GM12878 (cell line): Measurements from ENCODE around the gene GNB3. TPM values are rescaled to one million over a fixed set of nuclear protein-coding genes. Genes with fewer than 3 reads are reported as not detected.

Experiments
- ATAC-seq: fragments of 200-7000 bp; cut with Tn5 transposase; 3 replicates; pipeline ENCODE4 v1.9.1; 2020; ENCODE audit warnings: mild to moderate bottlenecking, moderate library complexity
- BruUV-seq: library from RNA; stranded (reverse); fragments of 400-500 nt; replicated peaks from 2 replicates; lab custom pipeline; 2021; lab: Mats Ljungman, UMichigan
- CTCF ChIA-PET: fragments of 300-600 bp; sonication (Branson Sonifier 250); formaldehyde crosslinking; extraction: SDS; loops from one replicate; lab custom pipeline; 2021; ENCODE audit warnings: inconsistent platforms; lab: Yijun Ruan, JAX
- POLR2A ChIA-PET: fragments of 350-600 bp; formaldehyde crosslinking; extraction: SDS; loops from one replicate; lab custom pipeline; 2021; ENCODE audit warnings: inconsistent platforms; lab: Charles Lee
- RAD21 ChIA-PET: fragments of 300-600 bp; sonication (Branson Sonifier 250); formaldehyde crosslinking; loops from one replicate; lab custom pipeline; 2023; ENCODE audit warnings: antibody characterized with exemption; ENCODE audit not compliant: unreplicated experiment; lab: Charles Lee
- SMC1A ChIA-PET: fragments of 300-600 bp; sonication (Branson Sonifier 250); formaldehyde crosslinking; loops from one replicate; lab custom pipeline; 2023; ENCODE audit not compliant: unreplicated experiment, uncharacterized antibody; lab: Charles Lee
- DNase-seq: peaks from one replicate; pipeline ENCODE4 v3.0.0-alpha.2; 2011; ENCODE audit warnings: low read depth, low spot score
- FAIRE-seq: peaks from 3 replicates; lab custom pipeline; 2011; peaks lifted over from hg19 to GRCh38; lab: Jason Lieb, UNC
- H2AFZ ChIP-seq: 2 replicates; pipeline ENCODE4 v1.6.0; 2011; ENCODE audit warnings: low read depth, low read length, control low read depth; ENCODE audit not compliant: control insufficient read depth
- H3K27ac ChIP-seq: 2 replicates; pipeline ENCODE4 v1.5.1; 2011; ENCODE audit warnings: control low read depth; ENCODE audit not compliant: control insufficient read depth, insufficient read depth
- H3K27me3 ChIP-seq, 2 experiments: replicated peaks in 1 of 2; 2 replicates each; pipeline versions ENCODE4 v1.6.0 to v1.6.1; 2011; ENCODE audit warnings: low read length in 1 of 2; ENCODE audit not compliant: control insufficient read depth in 2 of 2, insufficient read depth in 2 of 2
- H3K36me3 ChIP-seq, 2 experiments: 2 replicates each; pipeline ENCODE4 v1.5.1; 2011; ENCODE audit warnings: low read length in 1 of 2; ENCODE audit not compliant: control insufficient read depth in 2 of 2, insufficient read depth in 2 of 2
- H3K4me1 ChIP-seq: 2 replicates; pipeline ENCODE4 v1.6.1; 2011; ENCODE audit warnings: mild to moderate bottlenecking, low read length, moderate library complexity, mixed read lengths; ENCODE audit not compliant: control insufficient read depth, insufficient read depth
- H3K4me2 ChIP-seq: 2 replicates; pipeline ENCODE4 v1.6.0; 2011; ENCODE audit warnings: control low read depth; ENCODE audit not compliant: control insufficient read depth, insufficient read depth
- H3K4me3 ChIP-seq: fragments of 200-600 bp; sonication (generic); 2 replicates; pipeline ENCODE4 v1.5.1; 2016
- H3K79me2 ChIP-seq: 2 replicates; pipeline ENCODE4 v1.6.0; 2011; ENCODE audit warnings: low read length; ENCODE audit not compliant: control insufficient read depth, insufficient read depth
- H3K9ac ChIP-seq: 2 replicates; pipeline ENCODE4 v1.8.0; 2011; ENCODE audit warnings: low read length, control low read depth, mixed read lengths; ENCODE audit not compliant: control insufficient read depth, insufficient read depth
- H3K9me3 ChIP-seq: replicated peaks from 3 replicates; pipeline ENCODE4 v1.5.1; 2011; ENCODE audit warnings: mild to moderate bottlenecking, low read length; ENCODE audit not compliant: control insufficient read depth, insufficient read depth
- H4K20me1 ChIP-seq: 2 replicates; pipeline ENCODE4 v1.6.0; 2011; ENCODE audit not compliant: control insufficient read depth, insufficient read depth
- BMI1 ChIP-seq: fragments of 450-650 bp; IDR thresholded peaks from 2 replicates; pipeline ENCODE4 v1.6.1; 2016; ENCODE audit warnings: mild to moderate bottlenecking, moderate library complexity, borderline replicate concordance
- CUX1 ChIP-seq: IDR thresholded peaks from 2 replicates; pipeline ENCODE4 v1.6.1; 2012; ENCODE audit warnings: improper control_type of control experiment, low read depth, low read length; ENCODE audit not compliant: insufficient replicate concordance
- WGBS: methylation state at CpG from one replicate; pipeline ENCODE4 v1.1.6; 2016; ENCODE audit warnings: low lambda C conversion rate; ENCODE audit not compliant: insufficient replicate concordance, insufficient coverage; ENCODE audit errors: missing lambda C conversion rate; 5-methylcytosine and 5-hydroxymethylcytosine counted together
- in situ Hi-C: fragments of 300-500 bp; cut with MboI; formaldehyde crosslinking; loops from 9 replicates; pipeline ENCODE4 v1.14.3; 2018; ENCODE audit warnings: mixed read lengths
- intact Hi-C: fragments of 100-400 bp; cut with micrococcal nuclease; formaldehyde crosslinking; loops from one replicate; pipeline ENCODE4 v1.14.2; 2022; ENCODE audit not compliant: unreplicated experiment
- polyA plus RNA-seq, 11 experiments: library from polyadenylated mRNA; depleted of rRNA in 4 of 11; unstranded in 6 of 11; stranded (reverse) in 5 of 11; fragments of >200 nt; fragmentation: Nextera tagmentation in 4 of 11; fragmentation: Illumina TruSeq in 1 of 11; extraction: Ambion mirVana in 4 of 11; extraction: Trizol in 1 of 11; gene quantifications; 1 replicate in 1 of 11; 2 replicates in 10 of 11; pipeline versions ENCODE4 v1.2.1 to v1.2.3, GENCODE V29; 2011 to 2016; ENCODE audit warnings: inconsistent platforms in 2 of 11, missing spikeins in 2 of 11, low read depth in 1 of 11
- total RNA-seq, 4 experiments: library from RNA; depleted of rRNA in 3 of 4; stranded (reverse); fragments of >200 nt in 3 of 4; fragmentation: Illumina TruSeq in 1 of 4; extraction: Trizol in 1 of 4; gene quantifications; 2 replicates each; pipeline versions ENCODE4 v1.2.1 to v1.2.3, GENCODE V29; 2013 to 2021

Gene GNB3
- total and polyA plus RNA-seq, 10 of the 15 experiments (the other 5 are each of a cell fraction or from before 2014, with no cell fraction given), result 0.05 to 1.1 (median 0.36) TPM

GRCh38 chr12:6826734-6827436, 13.8 kb upstream of the GNB3 start:
- no peak overlapping the region for H3K9ac ChIP-seq
- in situ Hi-C loops (loop anchor here (5.0 kb wide), 1 partner anchor 75 kb away; the partner anchor contains the start of gene MLF2), intact Hi-C loops (loop anchor here (5.0 kb wide), 1 partner anchor 90 kb away; no protein-coding TSS in a partner anchor)
- no peak overlapping the region for H3K27ac ChIP-seq
- H2AFZ ChIP-seq, result no peak overlapping the region
- ChIA-PET CTCF (interaction anchor here (0.7 to 5.1 kb wide), 13 partner anchors 7 to 134 kb away, joined by 3 to 71 read pairs (median 4); partner anchors contain the start of genes MLF2 and SPSB2), POLR2A (interaction anchor here (1.3 kb wide), 1 partner anchor 192 kb away, joined by 3 read pairs; no protein-coding TSS in a partner anchor), RAD21 (interaction anchor here (0.5 to 4.2 kb wide), 3 partner anchors 18 to 138 kb away, joined by 3 to 25 read pairs (median 5); partner anchors contain the start of genes MLF2 and ZNF384), SMC1A (interaction anchor here (4.8 kb wide), 1 partner anchor 74 kb away, joined by 23 read pairs; the partner anchor contains the start of gene MLF2)
- no peak overlapping the region for H3K4me2 ChIP-seq
- H3K27me3 ChIP-seq, result peaks cover 28 to 35% of the 10 kb centered on the region in 2 experiments
- BruUV-seq, result no TSS peak
- DNase-seq (no peak), FAIRE-seq (no peak), ATAC-seq (no peak)
- H3K36me3 ChIP-seq, result no peaks in the 10 kb centered on the region
- no peaks in the 10 kb centered on the region for H4K20me1 ChIP-seq
- no peak for TF ChIP-seq CUX1
- TF ChIP-seq BMI1, result peak; percentile 72; the same call in 1 of the 2 replicates
- no peaks in the 10 kb centered on the region for H3K79me2 ChIP-seq
- peaks cover 4% of the 10 kb centered on the region for H3K4me1 ChIP-seq
- no peaks in the 10 kb centered on the region for H3K9me3 ChIP-seq
- no peak overlapping the region for H3K4me3 ChIP-seq
- WGBS, result 34% methylated on average over 21 of the region's 22 CpGs
